NCI-H82 (cell line): Measurements from ENCODE around the gene RIMBP2.

Experiments
- DNase-seq: peaks from one replicate; lab custom pipeline; 2025; lab: John Stamatoyannopoulos, UW

RIMBP2 gene

DNA sequence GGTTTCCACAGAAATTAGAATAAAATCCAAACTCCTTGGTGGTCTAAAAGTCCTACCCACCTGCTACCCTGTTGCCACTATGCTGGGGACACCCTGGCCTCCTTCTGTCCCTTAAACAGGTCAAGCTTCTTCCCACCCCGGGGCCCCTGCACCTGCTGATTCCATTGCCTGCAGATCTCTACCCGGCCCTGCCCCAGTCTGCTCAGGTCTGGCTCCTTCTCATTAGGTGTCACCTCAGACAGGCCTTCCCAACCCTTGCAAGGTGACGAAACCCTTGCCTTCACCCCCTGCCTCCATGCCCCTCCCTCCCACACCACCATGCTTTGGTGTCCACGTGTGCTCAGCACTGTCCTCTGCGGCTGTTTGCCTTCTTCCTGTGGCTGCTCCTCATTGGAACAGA, 207.8 kb downstream of the RIMBP2 start:
- no peak for DNase-seq

DNA sequence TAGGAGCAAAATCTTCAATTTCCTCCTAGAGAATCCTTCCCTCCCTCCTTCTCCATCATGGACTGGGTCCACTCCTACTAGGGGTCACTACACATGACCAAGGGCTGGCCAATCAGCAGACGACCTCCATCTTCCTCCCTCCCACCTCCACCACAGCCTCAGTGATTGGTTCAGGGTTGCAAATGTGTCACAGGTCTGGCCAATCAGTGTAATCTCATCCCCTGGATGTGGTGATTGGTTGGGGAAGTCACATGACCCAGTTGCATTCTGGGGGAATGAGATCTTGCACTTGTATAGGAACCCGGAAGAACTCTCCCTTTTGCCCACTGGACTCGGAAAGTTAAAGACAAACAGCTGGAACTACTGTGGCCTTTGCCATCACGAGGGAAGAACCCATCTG, 209.3 kb downstream of the RIMBP2 start:
- DNase-seq = no peak

DNA sequence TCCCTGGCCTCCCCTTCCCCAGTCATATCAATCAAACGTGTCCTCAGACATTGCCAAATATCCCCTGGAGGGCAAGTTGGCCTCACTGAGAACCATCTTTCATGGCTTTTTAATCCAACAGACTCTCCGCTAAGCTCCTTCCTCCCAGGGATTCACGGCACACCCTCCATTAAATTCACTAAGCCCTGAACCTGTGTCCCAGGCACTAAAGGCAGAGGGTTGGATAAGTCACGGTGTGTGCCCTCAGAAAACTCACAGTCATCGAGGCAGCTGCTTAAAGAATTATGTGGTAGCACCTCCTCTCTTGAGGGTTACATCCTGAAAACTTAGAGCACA, 211.3 kb downstream of the RIMBP2 start:
- DNase-seq = peak; percentile 73

DNA sequence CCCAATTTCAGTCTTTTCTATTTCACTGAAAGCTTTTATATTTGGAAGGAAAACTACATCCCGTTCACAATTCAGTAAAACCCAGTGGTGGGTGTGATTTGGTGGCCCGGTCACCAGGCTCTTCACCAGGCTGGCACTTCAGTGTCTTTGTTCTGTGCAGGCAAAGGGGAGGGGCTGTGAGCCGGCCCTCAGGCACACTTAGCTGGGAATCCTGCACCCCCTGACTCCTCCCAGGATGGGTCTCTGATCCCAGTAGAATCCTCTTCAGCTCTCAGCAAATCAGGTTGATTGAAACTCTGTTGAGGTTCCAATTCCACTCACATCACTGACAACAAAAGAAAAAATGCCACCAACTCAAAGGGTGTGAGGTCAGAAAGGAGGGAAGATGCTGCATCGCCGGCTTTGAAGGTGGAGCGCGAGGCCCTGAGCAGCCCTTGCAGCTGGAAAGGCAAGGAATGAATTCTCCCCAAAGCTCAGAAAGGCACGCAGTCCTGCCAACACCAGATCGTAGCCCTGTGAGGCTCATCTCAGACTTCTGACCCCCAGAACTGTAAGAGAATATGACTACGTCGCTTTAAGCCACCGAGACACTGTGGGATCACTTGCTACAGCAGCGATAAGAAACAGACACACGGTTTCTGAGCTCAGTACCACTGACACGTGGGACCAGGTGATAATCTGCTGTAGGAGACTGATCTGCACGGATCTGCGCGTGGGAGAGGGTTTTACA, 211.8 kb downstream of the RIMBP2 start:
- DNase-seq = no peak

DNA sequence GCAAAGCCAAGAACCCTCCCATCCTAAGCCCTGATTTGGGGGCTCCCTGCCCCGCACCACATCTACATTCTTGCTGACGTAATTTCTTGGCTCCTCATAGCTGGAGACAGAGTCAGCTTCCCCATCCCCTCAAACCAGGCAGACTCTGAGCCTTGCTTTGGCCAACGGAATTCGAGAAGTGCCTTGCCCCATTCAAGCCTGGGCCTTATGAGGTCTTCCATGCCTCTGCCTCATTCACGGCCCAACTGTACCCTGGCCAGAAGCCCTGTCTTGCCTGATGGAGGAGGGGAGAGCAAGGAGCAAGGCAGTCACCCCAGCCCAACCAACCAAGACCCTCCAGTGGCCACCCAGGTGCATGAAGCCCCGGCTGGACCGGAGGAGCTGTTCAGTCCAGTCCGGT, 214.3 kb downstream of the RIMBP2 start:
- no peak for DNase-seq

DNA sequence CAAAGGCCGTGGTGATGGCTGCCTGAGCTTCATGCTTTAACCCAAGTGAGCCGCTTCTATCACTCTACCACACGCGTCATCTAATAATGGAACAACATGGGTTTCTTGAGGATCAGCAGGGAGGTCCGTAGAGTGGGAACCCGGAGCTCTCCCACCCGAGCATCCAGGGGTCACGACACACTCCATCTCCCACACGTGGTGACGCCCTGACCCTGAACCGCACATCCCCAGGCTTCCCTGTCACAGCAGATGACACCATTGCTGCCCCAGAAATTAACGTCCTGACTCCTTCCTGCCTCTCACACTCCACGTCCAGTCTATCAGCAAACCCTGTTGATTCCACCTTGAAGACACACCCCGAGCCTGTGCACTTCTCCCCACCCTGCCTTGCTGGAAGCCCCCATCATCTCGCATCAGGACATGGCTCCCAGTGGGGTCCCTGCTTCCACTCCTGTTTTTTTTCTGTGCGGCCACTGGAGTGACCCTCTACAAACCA, 215.2 kb downstream of the RIMBP2 start:
- DNase-seq = no peak

DNA sequence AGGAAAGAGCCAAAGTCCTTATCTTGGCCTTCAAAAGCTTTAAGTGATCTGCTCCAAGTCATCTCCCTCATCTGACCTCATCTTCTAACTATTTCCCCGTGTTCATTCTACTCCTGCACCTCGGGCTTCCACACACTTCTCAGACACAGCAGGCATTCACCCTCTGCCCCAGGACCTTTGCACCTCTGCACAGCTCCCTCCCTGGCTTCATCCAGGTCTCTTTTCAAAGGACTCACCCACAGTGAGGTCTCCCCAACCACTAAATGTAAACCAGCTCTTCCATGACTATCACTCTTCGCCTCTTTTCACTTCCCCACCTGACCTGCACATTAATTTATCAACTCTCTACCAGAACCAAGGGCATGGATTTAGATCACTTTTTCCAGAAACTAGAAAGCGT, 216.6 kb downstream of the RIMBP2 start:
- no peak for DNase-seq

DNA sequence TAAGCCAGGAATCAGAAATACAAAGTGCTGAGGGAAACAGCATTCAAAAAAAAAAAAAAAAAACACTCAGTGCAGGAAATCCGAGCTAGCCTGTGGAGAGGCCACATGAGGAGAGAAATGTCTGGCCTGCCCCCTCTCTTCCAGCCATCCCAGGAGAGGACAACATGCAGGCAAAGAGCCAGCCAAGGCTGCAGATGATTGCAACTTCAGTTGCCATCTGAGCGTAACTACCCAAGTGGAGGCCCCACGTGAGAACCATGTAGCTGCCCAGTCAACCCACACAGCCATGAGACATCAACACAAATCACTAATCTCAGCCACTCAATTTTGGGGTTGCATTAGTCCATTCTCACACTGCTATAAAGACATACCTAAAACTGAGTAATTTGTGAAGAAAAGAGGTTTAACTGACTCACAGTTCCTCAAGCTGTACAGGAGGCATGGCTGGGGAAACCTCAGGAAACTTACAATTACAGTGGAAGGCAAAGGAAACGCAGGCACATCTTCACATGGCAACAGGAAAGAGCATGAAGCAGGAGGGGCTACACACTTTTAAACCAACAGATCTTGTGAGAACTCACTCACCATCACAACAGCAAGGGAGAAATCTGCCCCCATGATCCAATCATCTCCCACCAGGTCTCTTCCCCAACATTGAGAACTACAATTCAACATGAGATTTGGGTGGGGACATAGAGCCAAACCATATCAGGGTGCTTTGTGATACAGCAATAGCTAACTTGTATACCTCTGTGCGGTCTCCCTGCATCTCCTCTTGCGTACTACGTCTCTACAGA, 217.3 kb downstream of the RIMBP2 start:
- DNase-seq = no peak

DNA sequence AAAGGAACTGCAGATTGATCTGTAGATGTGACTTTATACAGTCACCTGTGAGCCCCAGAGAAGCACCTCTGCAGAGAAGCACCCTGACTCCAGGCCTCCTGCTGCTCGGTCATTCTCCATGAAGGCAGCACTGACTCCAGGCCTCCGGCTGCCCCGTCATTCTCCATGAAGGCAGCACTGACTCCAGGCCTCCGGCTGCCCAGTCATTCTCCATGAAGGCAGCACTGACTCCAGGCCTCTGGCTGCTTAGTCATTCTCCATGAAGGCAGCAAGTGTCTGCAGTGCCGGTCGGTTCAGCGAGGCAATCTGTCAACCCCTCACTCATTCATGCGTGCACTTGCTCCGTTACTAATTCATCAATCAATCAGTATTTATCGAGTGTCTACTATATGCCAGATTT, 218.1 kb downstream of the RIMBP2 start:
- no peak for DNase-seq

DNA sequence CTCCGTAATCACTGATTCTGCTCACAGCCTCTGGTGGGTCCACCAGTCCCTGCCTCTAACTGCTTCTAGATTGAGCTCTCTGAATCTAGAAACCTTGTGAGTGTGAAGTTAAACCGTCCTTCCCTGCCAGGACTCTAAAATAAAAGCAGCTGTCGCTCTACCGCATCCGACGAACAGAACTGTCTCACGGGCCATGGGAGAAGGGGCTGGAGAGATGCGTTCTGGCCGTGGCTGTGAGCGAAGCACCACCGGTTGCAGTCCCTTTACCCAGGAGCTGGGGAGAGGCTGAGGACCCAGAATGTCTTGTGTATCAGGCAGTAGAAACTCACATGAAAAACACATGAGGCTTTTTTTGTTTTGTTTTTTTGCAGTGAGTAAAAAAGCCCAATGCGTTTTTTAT, 218.8 kb downstream of the RIMBP2 start:
- DNase-seq = no peak

DNA sequence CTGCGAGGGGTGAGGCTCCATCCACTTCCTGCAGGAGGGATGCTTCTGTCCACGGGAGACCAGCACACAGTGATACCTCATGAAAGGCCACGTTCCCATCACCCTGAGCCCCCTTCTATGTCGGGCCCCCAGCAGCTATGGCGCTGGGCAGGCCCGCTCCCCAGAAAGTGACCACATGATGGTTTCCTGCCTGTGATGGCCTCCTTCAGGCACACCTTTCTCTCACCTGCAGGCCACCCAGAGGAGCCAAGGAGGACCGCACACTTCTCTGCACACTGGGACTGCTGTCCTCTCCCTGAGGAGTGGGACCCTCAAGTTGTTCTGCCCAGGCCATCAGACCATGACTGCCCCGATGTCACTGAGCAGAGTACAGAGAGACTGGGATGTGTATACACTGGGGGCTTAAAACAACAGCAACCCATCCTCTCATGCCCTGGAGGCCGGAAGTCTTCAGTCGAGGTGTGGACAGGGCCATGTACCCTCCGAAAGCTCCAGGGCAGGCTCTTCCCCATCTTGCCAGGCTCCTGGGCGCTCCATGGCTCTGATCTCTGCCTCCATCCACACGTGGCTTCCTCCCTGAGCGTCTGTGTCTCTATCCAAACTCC, 219.5 kb downstream of the RIMBP2 start:
- DNase-seq = no peak

DNA sequence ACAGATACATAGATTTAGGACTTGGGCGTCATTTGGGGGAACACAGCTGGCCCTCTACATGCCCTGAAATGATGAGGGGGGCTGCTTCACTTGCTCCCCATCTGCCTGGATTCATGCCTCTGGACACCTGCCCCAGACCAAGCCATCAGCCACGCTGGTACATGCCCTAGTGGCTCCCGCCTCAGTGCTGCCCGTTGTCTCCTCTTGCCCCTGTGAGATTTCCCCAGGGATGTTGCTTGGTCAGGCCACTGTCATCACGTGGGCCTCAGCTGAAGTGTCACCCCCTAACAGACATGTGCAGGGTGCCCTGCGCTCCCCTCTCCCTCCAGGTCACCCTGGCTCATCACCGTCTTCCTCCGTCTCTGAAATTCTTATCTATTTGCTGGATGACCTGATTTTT, 220.9 kb downstream of the RIMBP2 start:
- DNase-seq = no peak

DNA sequence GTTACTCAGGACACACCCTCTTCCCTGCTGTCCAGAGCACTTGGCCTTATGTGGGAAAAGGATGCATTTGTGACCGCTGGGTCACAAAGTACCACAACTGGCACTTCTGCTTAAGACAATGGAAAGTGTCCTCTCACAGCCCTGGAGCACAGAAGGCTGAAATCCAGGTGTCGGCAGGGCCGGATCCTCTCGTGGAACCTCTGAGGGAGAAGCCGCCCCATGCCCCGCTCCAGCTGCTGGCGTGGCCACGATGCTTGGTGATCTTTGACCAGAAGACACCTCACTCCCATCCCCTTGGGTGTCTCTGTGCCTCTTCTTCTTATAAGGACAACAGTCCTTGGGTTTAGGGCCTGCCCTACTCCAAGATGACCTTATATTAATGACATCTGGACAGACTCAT, 221.4 kb downstream of the RIMBP2 start:
- DNase-seq = no peak

DNA sequence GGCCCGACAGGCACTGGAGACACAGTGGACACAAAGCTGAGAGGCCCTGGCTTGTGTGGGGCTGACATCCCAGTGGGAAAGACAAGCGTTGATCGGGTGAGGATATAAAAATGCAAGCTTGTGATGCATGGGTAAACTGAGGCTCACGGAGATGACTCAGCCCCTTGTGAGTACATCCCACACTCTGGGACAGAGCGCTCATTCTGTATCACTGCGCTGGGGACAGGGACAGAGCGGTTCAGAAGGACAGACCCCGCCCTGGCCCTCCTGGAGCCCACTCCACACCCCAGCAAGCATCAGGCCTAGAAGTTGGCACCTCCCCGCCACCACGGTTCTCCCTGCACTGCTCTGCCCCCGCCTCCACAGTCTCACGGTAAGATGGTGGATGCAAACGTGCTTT, 222.1 kb downstream of the RIMBP2 start:
- DNase-seq = no peak

DNA sequence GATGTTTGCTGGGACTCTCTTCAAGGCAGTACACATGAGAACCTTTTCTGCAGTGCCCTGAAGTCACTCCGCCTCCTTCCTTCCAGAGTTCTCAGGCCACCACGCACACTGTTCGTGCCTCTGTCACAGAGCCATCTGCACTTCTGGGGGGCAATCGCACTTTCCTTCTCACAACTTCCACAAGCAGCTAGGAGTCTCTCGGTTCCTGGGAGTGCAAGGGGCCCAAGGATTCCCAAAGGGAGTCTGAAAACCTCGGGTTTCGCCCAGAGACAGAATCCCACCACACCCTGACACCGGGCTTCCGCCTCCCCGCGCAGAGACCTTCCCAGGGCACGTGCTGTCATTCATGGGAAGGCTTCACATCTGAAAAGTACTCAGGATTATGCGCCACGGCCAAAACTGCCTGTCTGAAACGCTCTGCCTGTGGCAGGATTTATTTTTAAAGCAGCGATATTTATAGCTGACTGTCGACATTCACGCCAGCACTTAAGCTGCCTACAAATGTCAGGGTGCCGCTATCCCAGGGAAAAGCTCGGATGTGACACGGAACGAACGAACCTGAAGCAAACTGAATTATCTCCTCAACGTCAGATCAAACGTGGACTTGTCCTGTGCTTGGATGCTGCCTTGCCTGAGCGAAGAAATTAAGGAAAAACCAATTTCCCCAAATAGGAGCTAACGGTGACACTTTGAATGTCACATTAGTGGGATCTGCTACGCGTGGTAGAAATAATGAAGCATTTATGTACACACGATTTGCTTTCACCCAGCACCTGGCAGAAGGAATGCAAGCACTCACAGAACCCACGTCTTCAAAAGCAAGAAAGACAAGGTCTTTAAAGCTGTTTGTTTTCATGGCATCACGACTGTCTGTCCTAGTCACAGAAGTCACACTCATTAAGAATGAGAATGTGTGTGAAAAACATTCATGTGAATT, 224.4 kb downstream of the RIMBP2 start:
- peak; percentile 45 for DNase-seq

DNA sequence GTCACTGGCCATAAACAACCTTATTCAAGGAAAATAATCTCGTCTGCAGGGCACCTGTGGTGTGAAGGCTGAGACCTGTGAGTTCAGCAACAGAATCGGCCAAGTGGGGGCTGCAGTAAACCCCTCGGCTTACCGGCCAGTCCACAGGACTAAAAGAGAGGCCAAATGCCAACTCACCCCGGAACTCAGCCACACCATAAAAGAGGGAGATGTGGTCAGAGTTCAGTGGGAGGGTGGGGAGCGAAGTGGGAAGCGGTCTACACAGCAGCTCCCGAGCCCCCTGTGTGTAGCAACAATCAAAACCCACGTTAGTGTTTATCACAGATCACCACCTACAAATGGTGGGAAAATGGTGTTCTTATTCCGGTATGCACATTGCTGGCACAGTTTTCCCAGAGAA, 225.4 kb downstream of the RIMBP2 start:
- no peak for DNase-seq

DNA sequence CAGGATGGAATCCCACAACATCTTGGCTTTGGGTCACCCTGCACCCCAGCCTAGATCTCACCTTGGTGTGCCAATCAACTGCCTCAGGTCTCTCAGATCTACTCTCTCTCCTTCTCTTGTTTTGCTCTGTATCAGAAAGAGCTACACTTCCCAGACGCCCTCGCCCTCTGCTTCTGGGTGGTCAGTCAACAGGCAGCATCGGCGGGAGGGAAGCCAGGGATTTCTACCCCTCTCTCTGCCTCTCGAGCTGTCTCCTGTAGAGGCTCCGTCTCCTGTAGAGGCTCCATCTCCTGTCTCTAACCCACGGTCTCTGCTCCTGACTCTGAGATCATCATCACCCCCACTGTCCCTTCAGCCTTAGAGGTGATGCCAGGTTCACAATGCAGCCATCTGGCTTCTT, 226.8 kb downstream of the RIMBP2 start:
- DNase-seq = no peak

DNA sequence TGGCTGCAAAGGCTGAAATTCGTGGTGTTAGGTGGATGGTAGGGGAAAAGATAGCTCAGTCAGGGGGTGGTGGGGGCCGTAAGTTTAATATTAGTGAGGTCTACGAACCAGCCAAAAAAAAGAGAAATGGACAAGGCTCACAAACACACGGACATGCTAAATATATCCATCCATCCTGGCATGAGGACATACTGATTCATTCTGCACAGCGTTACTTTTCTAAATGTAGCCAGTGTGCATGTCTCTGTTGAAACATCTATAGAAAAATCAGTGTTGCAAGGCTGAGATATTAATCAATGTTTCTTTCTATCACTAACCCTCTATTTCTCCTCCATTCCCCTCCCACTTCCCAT, 227.8 kb downstream of the RIMBP2 start:
- DNase-seq = no peak

DNA sequence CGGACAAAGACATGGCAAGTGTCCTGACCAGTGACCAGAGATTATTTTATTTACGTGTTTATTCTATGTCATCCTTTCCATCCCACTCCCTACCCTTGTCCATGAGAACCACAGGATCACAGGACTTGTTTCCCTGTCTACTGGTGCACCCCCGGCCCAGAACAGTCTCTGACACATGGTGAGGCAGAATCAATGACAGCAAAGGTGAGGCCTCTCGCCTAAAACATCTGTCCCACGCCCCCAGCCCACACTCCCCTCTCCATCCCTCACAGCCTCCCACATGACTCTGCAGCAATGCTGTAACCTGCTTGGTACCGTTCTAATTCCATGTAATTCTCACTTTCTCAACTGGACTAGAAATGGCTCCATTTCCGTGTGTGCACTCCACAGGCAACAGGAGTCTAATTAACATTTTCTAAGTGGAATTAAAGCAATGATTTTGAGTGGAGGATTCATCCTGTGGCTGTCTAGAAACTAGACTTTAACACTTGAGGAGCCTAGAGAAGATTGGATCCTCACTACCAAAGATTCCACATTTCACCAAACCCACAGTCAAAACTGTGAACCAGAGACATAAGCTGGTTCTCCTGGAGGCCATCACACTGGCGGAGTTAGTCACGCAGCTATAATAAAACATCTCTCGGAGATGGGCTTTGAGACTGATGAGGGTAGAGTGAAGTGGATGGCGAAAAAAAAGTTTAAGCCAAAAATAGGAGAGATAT, 228.3 kb downstream of the RIMBP2 start:
- no peak for DNase-seq

DNA sequence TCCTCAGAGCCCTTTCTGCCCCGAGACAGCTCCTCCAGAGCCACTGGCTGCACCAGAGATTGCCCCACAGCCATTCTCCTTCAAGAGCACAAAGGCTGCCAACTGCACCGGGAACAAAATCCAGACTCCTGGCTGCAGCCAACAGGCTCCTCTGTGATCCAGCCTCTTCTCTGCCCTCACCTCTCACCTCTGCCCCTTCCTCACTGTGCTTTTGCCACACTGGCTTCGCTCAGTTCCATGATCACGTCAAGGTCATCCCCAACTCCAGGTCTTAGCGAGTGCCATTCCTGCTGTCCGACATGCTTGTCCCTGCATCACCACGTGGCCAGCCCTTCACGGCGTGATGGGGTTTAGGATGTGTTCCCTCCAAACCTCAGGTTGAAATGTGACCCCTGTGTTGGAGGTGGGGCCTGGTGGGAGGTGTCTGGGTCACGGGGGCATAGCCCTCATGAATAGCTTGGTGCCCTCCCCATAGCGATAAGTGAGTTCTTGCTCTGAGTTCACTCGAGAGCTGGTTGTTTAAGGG, 229.1 kb downstream of the RIMBP2 start:
- DNase-seq = no peak

DNA sequence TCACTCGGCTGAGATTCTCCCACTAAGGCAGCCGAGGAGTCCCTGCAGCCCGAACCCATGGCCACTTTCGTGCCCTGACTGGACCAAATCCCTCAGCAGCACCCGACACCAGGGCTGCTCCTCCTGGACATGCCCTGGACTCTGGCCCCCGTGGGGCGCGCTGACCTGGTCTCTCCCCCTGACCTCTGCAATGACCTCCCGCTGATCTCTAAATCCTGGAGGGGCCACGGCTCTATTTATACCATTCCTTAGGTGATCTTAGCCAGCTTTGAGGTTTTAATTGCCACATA, 230.0 kb downstream of the RIMBP2 start:
- no peak for DNase-seq
